Measurements from ENCODE around the gene KIR3DL2.
"Not testable (repeated sequence)": the region's sequence is repeated elsewhere in the genome, so short reads cannot be mapped to it uniquely, and the experiment has no call there.

The KIR3DL2 gene

DNA sequence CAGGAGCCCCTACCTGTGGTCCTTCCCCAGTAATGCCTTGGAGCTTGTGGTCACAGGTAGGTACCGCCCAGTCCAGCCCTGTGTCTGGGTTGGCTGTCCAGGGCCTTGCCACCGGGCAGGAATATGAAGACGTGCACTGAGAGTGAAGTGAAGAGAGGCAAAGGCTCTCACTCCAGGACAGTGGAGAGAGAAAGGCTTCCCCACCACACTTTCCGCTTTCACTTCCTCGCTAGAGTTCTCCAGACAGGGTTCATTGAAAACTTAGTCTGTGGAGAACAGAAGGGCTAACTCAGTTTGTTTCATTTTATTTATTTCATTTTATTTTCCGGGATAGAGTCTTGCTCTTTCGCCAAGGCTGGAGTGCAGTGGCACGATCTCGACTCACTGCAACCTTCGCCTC lies 38.0 kb downstream of the KIR3DL2 start:
- H3K27ac ChIP-seq, result no peak overlapping the region
- TF ChIP-seq, protein P1, sequence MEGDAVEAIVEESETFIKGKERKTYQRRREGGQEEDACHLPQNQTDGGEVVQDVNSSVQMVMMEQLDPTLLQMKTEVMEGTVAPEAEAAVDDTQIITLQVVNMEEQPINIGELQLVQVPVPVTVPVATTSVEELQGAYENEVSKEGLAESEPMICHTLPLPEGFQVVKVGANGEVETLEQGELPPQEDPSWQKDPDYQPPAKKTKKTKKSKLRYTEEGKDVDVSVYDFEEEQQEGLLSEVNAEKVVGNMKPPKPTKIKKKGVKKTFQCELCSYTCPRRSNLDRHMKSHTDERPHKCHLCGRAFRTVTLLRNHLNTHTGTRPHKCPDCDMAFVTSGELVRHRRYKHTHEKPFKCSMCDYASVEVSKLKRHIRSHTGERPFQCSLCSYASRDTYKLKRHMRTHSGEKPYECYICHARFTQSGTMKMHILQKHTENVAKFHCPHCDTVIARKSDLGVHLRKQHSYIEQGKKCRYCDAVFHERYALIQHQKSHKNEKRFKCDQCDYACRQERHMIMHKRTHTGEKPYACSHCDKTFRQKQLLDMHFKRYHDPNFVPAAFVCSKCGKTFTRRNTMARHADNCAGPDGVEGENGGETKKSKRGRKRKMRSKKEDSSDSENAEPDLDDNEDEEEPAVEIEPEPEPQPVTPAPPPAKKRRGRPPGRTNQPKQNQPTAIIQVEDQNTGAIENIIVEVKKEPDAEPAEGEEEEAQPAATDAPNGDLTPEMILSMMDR (conservative IDR thresholded peaks at IDR 0.05), result no peak

DNA sequence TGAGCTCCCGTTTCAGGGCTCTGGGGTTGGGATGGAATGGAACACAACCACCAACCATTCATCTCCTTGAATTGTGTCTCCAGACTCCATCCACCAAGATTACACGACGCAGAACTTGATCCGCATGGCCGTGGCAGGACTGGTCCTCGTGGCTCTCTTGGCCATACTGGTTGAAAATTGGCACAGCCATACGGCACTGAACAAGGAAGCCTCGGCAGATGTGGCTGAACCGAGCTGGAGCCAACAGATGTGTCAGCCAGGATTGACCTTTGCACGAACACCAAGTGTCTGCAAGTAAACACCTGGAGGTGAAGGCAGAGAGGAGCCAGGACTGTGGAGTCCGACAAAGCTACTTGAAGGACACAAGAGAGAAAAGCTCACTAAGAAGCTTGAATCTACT lies 39.3 kb downstream of the KIR3DL2 start:
- TF ChIP-seq, protein P1 (conservative IDR thresholded peaks at IDR 0.05), result no peak
- H3K27ac ChIP-seq, result no peak overlapping the region

DNA sequence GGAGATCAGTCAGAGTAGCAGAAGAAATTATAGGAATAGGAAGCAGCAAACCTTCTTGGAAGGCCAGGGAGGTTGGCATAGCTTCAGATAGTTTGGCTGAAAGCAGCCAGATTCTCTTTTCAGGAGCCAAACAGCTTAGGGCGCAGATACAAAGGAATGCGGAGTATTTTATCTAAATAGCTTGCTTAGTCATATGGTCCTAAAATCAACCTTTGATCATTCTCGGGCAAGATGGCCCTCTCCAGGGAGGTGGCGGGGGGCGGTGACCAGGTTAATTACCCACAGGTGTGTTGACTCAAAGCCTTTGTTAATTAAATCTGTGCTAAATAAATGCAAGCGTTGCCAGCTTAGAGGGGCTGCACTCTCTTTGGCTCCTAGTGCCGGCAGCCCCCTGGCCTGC lies 43.2 kb downstream of the KIR3DL2 start:
- H3K27ac ChIP-seq, result no peak overlapping the region
- TF ChIP-seq, protein P1 (conservative IDR thresholded peaks at IDR 0.05), result no peak

DNA sequence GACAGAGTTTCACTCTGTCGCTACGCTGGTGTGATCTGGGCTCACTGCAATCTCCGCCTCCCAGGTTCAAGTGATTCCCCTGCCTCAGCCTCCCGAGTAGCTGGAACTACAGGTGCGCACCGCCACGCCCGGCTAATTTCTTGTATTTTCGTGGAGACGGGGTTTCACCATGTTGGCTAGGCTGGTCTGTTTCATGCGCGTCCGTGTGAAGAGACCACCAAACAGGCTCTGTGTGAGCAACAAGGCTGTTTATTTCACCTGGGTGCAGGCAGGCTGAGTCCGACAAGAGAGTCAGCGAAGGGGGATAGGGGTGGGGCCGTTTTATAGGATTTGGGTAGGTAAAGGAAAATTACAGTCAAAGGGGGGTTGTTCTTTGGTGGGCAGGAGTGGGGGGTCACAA lies 43.9 kb downstream of the KIR3DL2 start:
- not testable (repeated sequence) for H3K27ac ChIP-seq

DNA sequence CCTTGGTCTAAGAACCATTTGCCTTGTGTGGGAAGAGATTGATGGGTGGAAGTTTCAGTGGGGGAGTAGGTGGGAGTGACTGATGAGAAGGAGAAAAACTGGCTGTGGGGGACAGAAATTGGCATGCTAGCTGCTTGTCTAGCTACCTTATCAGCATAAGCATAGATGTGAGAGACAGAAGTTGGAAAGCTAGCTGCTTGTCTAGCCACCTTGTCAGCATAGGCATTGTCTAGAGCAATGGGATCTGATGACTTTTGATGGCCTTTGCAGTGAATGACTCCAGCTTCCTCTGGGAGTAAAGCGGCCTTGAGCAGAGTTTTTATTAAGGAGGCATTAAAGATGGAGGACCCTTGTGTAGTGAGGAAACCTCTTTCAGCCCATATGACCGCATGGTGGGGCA lies 45.8 kb downstream of the KIR3DL2 start:
- TF ChIP-seq, protein P1 (conservative IDR thresholded peaks at IDR 0.05), result no peak
- no peak overlapping the region for H3K27ac ChIP-seq

DNA sequence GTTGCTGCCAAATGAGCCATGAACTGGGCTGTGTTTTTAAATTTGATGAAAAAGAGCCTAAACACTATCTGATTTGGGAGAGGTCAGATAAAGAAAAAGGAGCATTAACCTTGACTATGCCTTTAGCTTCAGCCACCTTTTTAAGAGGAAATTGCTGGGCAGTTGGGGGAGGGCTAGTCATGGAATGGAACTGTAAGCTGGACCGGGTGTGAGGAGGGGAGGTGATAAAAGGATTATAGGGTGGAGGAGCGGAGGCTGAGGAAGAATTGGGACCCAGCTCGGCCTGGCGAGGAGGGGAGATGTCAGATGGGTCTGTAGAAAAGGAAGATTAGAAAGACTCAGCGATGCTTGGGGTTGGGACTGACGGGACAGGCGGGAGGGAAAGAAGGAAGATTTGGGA lies 48.4 kb downstream of the KIR3DL2 start:
- not testable (repeated sequence) for H3K27ac ChIP-seq

DNA sequence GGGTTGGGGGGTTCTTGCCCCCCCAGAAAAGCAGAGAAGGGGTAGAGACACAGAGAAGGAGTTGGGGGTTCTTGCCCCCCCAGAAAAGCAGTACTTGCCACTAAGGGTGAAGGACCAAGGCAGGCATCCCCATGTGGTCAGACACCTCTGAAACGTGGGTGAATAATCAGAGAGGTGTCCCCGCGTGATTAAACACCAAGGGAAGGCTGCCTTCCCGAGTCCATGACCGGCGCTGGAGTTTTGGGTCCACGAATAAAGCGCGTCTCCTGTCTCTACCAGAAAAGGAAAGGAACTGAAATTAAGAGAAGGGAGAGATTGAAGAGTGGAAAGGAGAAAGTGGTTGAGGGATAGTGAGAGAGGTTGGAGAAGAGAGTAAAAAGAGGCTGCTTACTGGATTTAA lies 49.4 kb downstream of the KIR3DL2 start:
- H3K27ac ChIP-seq, result not testable (repeated sequence)

DNA sequence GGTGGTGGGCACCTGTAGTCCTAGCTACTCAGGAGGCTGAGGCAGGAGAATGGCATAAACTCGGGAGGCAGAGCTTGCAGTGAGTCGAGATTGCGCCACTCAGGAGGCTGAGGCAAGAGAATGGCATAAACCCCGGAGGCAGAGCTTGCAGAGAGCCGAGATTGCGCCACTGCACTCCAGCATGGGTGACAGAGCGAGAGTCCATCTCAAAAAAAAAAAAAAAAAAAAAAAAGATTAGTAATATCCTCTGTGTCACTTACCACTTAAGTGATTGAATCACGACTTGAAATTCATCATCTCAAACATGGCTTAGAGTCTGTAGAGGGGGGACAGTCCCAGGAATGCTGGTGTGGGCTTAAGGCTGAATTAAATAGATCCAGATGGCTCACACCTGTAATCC lies 50.9 kb downstream of the KIR3DL2 start:
- not testable (repeated sequence) for H3K27ac ChIP-seq

DNA sequence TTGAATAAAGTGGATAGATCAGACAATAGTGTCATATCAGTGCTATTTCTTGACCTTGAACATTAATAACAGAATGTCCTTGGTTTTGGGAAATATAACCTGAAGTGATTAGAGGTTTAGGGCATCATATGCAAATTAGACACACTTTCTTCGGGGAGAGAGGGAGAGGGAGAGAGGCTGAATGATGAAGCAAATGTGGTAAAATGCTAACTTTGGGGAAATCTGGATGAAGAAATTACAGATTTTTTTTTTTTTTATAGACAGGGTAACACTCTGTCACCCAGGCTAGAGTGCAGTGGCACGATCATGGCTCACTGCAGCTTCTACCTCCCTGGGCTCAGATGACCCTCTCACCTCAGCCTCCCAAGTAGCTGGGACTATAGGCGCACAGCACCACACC lies 51.8 kb downstream of the KIR3DL2 start:
- TF ChIP-seq, protein P1 (conservative IDR thresholded peaks at IDR 0.05), result no peak
- H3K27ac ChIP-seq, result no peak overlapping the region

DNA sequence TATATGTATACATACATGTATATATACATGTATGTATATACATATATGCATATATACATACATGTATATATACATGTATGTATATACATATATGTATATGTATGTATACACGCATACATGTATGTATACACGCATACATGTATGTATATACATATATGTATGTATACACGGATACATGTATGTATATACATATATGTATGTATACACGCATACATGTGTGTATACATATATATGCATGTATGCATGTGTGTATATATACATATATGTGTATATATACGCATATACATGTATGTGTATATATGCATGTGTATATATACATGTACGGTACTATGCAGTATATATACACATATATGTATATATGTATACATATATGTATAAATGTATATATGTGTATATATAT lies 53.1 kb downstream of the KIR3DL2 start:
- TF ChIP-seq, protein P1 (conservative IDR thresholded peaks at IDR 0.05), result no peak
- H3K27ac ChIP-seq, result no peak overlapping the region

DNA sequence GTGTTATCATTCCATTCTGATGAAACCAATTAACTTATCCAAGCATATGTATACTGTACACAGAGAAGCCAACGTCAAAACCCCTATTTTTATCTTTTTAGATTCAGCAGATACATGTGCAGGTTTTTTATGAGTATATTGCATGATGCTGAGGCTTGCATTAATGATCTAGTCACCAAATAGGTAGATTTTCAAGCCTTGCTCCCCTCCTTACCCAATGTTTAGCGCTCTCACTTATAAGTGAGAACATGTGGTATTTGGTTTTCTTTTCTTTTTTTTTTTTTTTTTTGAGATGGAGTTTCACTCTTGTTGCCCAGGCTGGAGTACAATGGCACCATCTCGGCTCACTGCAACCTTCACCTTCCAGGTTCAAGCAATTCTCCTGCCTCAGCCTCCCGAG lies 54.0 kb downstream of the KIR3DL2 start:
- H3K27ac ChIP-seq, result not testable (repeated sequence)

Data from VCaP (cell line).